Neuronal stem cell (in vitro differentiated cells): ENCODE measurements around the gene LIN7C. TPM values are rescaled to one million over a fixed set of nuclear protein-coding genes. Genes with fewer than 3 reads are reported as not detected.

Experiments used
- DNase-seq: peaks from one replicate; pipeline ENCODE4 v3.0.0-alpha.2; 2013; ENCODE audit warnings: low spot score
- H2AFZ ChIP-seq: one replicate; pipeline ENCODE4 v1.6.1; 2013; ENCODE audit warnings: mild to moderate bottlenecking, low read length, inconsistent platforms
- H2AK5ac ChIP-seq: 2 replicates; pipeline ENCODE4 v1.6.1; 2013; ENCODE audit warnings: low read depth, mild to moderate bottlenecking, inconsistent platforms, low read length, moderate library complexity, mixed read lengths
- H2BK120ac ChIP-seq: 2 replicates; pipeline ENCODE4 v1.6.1; 2013; ENCODE audit warnings: low read depth, mild to moderate bottlenecking, inconsistent platforms, low read length, moderate library complexity, mixed read lengths
- H2BK12ac ChIP-seq: one replicate; pipeline ENCODE4 v1.6.1; 2013; ENCODE audit warnings: low read length, inconsistent platforms
- H2BK15ac ChIP-seq: 2 replicates; pipeline ENCODE4 v1.6.1; 2013; ENCODE audit warnings: mild to moderate bottlenecking, low read length, inconsistent platforms, mixed read lengths
- H2BK5ac ChIP-seq: one replicate; pipeline ENCODE4 v1.6.1; 2013; ENCODE audit warnings: inconsistent platforms, mild to moderate bottlenecking, low read length, moderate library complexity
- H3K14ac ChIP-seq: one replicate; pipeline ENCODE4 v1.6.1; 2013; ENCODE audit warnings: low read length, inconsistent platforms
- H3K18ac ChIP-seq: 2 replicates; pipeline ENCODE4 v1.6.1; 2013; ENCODE audit warnings: low read length, inconsistent platforms
- H3K23ac ChIP-seq: 2 replicates; pipeline ENCODE4 v1.6.1; 2013; ENCODE audit warnings: low read depth, mild to moderate bottlenecking, mixed read lengths, low read length, inconsistent platforms; ENCODE audit not compliant: poor library complexity
- H3K27ac ChIP-seq: replicated peaks from 3 replicates; pipeline ENCODE4 v1.5.1; 2013; ENCODE audit warnings: low read length, inconsistent platforms
- H3K27me3 ChIP-seq, 3 experiments: 2 replicates each; pipeline ENCODE4 v1.6.1; 2013; ENCODE audit warnings: low read length in 3 of 3, mild to moderate bottlenecking in 2 of 3, inconsistent platforms in 1 of 3, low read depth in 1 of 3, mixed read lengths in 1 of 3, moderate library complexity in 1 of 3; ENCODE audit not compliant: control insufficient read depth in 3 of 3, insufficient read depth in 3 of 3
- H3K36me3 ChIP-seq, 2 donors: replicated peaks in 1 of 2; 2 replicates each; pipeline ENCODE4 v1.6.1; 2013; ENCODE audit warnings: low read length in 2 of 2; ENCODE audit not compliant: control insufficient read depth in 2 of 2, insufficient read depth in 2 of 2
- H3K4ac ChIP-seq: 2 replicates; pipeline ENCODE4 v1.6.1; 2013; ENCODE audit warnings: inconsistent platforms, mild to moderate bottlenecking, low read length, moderate library complexity
- H3K4me1 ChIP-seq, 2 donors: 1 replicate in 1 of 2; 2 replicates in 1 of 2; pipeline ENCODE4 v1.6.1; 2013; ENCODE audit warnings: low read length in 2 of 2, low read depth in 1 of 2; ENCODE audit not compliant: control insufficient read depth in 2 of 2, insufficient read depth in 1 of 2
- H3K4me2 ChIP-seq: one replicate; pipeline ENCODE4 v1.6.1; 2013; ENCODE audit warnings: mild to moderate bottlenecking, low read length, inconsistent platforms; ENCODE audit not compliant: insufficient read depth, poor library complexity, severe bottlenecking
- H3K4me3 ChIP-seq, 2 donors: 2 replicates each; pipeline ENCODE4 v1.5.1; 2013; ENCODE audit warnings: low read length in 2 of 2, mild to moderate bottlenecking in 2 of 2, inconsistent platforms in 1 of 2, moderate library complexity in 1 of 2
- H3K79me1 ChIP-seq: one replicate; pipeline ENCODE4 v1.6.1; 2013; ENCODE audit warnings: low read depth, mild to moderate bottlenecking, inconsistent platforms, low read length, moderate library complexity
- H3K9ac ChIP-seq: one replicate; pipeline ENCODE4 v1.6.1; 2013; ENCODE audit warnings: mild to moderate bottlenecking, low read depth, low read length, inconsistent platforms; ENCODE audit not compliant: poor library complexity
- H3K9me3 ChIP-seq, 2 donors: replicated peaks in 1 of 2; 2 replicates each; pipeline versions ENCODE3 to v1.6.1; 2013; ENCODE audit warnings: low read length in 2 of 2, mild to moderate bottlenecking in 2 of 2, inconsistent platforms in 1 of 2, low read depth in 1 of 2, mixed read lengths in 1 of 2, moderate library complexity in 1 of 2; ENCODE audit not compliant: control insufficient read depth in 2 of 2, insufficient read depth in 1 of 2
- H4K8ac ChIP-seq: one replicate; pipeline ENCODE4 v1.6.1; 2013; ENCODE audit warnings: low read depth, mild to moderate bottlenecking, inconsistent platforms, low read length, moderate library complexity
- H4K91ac ChIP-seq: one replicate; pipeline ENCODE4 v1.6.1; 2013; ENCODE audit warnings: low read length, low read depth, mild to moderate bottlenecking, inconsistent platforms; ENCODE audit not compliant: poor library complexity
- WGBS, 2 donors: extraction: QIAGEN DNeasy Blood & Tissue Kit; methylation state at CpG; one replicate each; pipeline ENCODE4 v1.1.7; 2013; ENCODE audit warnings: missing lambda C conversion rate in 2 of 2, mixed read lengths in 1 of 2; ENCODE audit not compliant: insufficient read length in 2 of 2, insufficient replicate concordance in 1 of 2; ENCODE audit errors: extremely low coverage in 2 of 2; 5-methylcytosine and 5-hydroxymethylcytosine counted together
- small RNA-seq: library from polyadenylated mRNA; stranded (forward); fragments of <200 nt; extraction: miRNeasy Mini kit (QIAGEN cat#:217004); gene quantifications from one replicate; pipeline ENCODE3, GENCODE V24; 2013; ENCODE audit not compliant: insufficient read depth

Gene LIN7C

DNA sequence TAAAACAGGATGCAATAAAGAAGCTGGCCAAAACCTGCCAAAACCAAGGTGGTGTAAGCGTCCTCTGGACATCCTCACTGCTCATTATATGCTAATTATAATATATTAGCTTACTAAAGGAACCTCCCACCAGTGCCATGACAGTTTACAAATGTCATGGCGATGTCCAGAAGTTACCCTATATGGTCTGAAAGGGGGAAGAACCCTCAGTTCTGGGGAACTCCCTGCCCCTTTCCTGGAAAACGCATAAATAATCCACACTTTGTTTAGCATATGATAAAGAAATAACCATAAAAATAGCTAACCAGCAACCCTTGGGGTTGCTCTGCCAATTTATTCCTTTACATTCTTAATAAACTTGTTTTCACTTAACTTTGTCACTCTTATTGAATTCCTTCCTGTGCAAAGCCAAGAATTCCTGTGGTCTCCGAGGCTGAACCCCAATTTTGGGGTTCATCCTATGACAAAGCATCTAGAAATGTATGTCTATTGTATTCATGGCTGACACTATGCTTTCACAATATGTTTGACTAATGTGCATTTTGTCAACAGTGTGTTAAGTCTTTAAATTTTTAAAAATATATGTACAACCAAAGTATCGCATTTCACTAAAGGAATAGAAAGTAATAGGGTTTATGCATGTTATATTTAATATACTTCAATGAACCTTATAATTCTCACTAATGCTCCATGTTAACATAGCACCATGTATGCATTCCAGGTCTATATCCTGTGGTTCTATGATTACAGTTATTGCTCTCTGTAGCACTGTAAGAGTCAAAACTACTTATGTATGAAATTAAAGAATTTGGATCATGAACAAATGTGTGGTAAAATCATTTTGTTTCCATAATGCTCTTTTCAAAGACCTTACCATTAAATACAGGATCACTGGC lies 59.0 kb downstream of the LIN7C start:
- Histone ChIP-seq H2BK120ac (no peak overlapping the region), H2BK5ac (no peak overlapping the region), H3K27ac (no peak overlapping the region), H3K9me3 (peaks cover 0 to 2% of the 10 kb centered on the region in 2 donors), H3K14ac (no peak overlapping the region), H4K8ac (no peak overlapping the region), H2BK15ac (no peak overlapping the region), H3K4ac (no peak overlapping the region), H3K4me2 (no peak overlapping the region), H3K18ac (no peak overlapping the region), H3K27me3 (no peaks in the 10 kb centered on the region), H4K91ac (no peak overlapping the region), H3K23ac (no peak overlapping the region), H2AFZ (no peak overlapping the region), H3K36me3 (peaks cover 0 to 7% of the 10 kb centered on the region in 2 donors), H3K79me1 (no peaks in the 10 kb centered on the region), H2BK12ac (no peak overlapping the region), H3K9ac (no peak overlapping the region), H2AK5ac (no peak overlapping the region), H3K4me1 (peaks cover 12 to 23% of the 10 kb centered on the region in 2 donors), H3K4me3 (no peak overlapping the region)
- DNase-seq = no peak
- WGBS, 2 donors = no CpG with 5 or more reads among the region's 5 CpGs

DNA sequence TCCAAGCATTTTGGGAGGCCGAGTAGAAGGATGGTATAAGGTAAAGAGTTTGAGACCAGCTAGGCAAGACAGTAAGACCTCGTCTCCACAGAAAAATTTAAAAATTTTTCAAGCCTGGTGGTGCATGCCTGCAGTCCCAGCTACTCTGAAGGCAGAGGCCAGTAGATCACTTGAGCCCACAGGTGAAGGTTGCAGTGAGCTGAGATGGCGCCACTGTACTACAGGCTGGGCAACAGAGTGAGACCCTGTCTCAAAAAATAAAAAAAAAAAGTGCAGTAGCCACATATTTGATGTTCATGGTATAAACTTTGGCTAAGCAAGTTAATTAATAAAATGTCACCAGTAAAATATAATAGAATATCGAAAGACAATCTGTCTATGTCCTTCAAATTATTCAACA lies 60.9 kb downstream of the LIN7C start:
- Histone ChIP-seq H3K4me2 (no peak overlapping the region), H3K36me3 (peaks cover 0 to 7% of the 10 kb centered on the region in 2 donors), H2BK15ac (no peak overlapping the region), H3K14ac (no peak overlapping the region), H2AK5ac (no peak overlapping the region), H2AFZ (no peak overlapping the region), H2BK120ac (no peak overlapping the region), H3K4me1 (peaks cover 22 to 23% of the 10 kb centered on the region in 2 donors), H3K4ac (no peak overlapping the region), H2BK12ac (no peak overlapping the region), H3K23ac (no peak overlapping the region), H2BK5ac (no peak overlapping the region), H3K9ac (no peak overlapping the region), H3K79me1 (no peaks in the 10 kb centered on the region), H3K27ac (peak overlapping the region; percentile 99), H3K27me3 (no peaks in the 10 kb centered on the region), H3K18ac (peak overlapping the region; percentile 1), H3K4me3 (no peak overlapping the region), H3K9me3 (peaks cover 0 to 2% of the 10 kb centered on the region in 2 donors), H4K8ac (no peak overlapping the region), H4K91ac (no peak overlapping the region)
- no peak for DNase-seq
- WGBS, 2 donors = no CpG with 5 or more reads among the region's 4 CpGs

DNA sequence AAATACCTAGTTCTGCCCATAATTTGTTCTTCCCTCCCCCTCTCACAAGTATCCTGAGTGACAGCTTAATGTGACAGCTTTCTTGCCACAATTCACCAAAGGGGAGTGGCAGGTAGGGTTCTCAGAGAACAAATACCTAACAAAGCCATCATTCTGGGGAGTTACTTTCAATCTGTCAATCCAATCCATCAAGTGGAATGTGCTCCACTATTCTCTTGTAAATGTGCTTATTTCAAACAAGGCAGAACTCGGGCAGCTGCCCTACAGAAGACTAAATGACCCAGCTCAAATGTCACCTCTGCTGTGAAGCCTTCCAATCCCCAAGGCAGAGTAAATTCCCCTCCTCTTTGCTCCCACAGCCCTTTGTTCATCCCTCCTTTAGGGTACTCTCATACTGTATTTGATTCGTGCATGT lies 61.8 kb downstream of the LIN7C start:
- peaks cover 23 to 28% of the 10 kb centered on the region in 2 donors for H3K4me1 ChIP-seq

More for the DNA sequence above, 61.8 kb downstream of the LIN7C start:
- Histone ChIP-seq H2BK5ac (no peak overlapping the region), H2BK12ac (no peak overlapping the region), H3K14ac (no peak overlapping the region), H3K4me2 (peak overlapping the region; percentile 48), H3K27me3 (no peaks in the 10 kb centered on the region), H3K4me3 (no peak overlapping the region), H2AK5ac (no peak overlapping the region), H4K8ac (no peak overlapping the region), H3K36me3 (peaks cover 2 to 7% of the 10 kb centered on the region in 2 donors), H3K9ac (no peak overlapping the region), H3K18ac (no peak overlapping the region), H3K27ac (peak overlapping the region; percentile 99), H2BK120ac (no peak overlapping the region), H4K91ac (no peak overlapping the region), H3K4ac (no peak overlapping the region), H2AFZ (no peak overlapping the region), H2BK15ac (no peak overlapping the region), H3K9me3 (peaks cover 0 to 2% of the 10 kb centered on the region in 2 donors), H3K79me1 (no peaks in the 10 kb centered on the region), H3K23ac (no peak overlapping the region)
- WGBS, 2 donors = no CpG with 5 or more reads among the region's 2 CpGs
- DNase-seq = peak; percentile 81

Small RNA genes within 50 kb of the gene (small RNA-seq; reads per million reads assigned to genes)
- gene AC100771.1 (not detected), gene MIR8087 (not detected), gene RNA5SP339 (not detected)
